Ishikawa (cell line): ENCODE data around the gene RYR2.

ENCODE experiments used
- CEBPB ChIP-seq: IDR thresholded peaks from 2 replicates; pipeline ENCODE4 v1.6.1; 2012
- CREB1 ChIP-seq: IDR thresholded peaks from 2 replicates; pipeline ENCODE4 v1.6.1; 2012; ENCODE audit warnings: low read depth
- EGR1 ChIP-seq: IDR thresholded peaks from 2 replicates; pipeline ENCODE4 v1.6.1; 2012
- EP300 ChIP-seq: IDR thresholded peaks from 2 replicates; pipeline ENCODE4 v1.6.1; 2012; ENCODE audit warnings: borderline replicate concordance
- FOXM1 ChIP-seq: IDR thresholded peaks from 2 replicates; pipeline ENCODE4 v1.6.1; 2012; ENCODE audit warnings: low read depth, borderline replicate concordance
- NFIC ChIP-seq: IDR thresholded peaks from 2 replicates; pipeline ENCODE4 v1.6.1; 2012
- RAD21 ChIP-seq: IDR thresholded peaks from 2 replicates; pipeline ENCODE4 v1.6.1; 2012; ENCODE audit warnings: low read depth
- REST ChIP-seq: IDR thresholded peaks from 2 replicates; pipeline ENCODE4 v1.6.1; 2012; ENCODE audit warnings: low read depth, mild to moderate bottlenecking
- TAF1 ChIP-seq: IDR thresholded peaks from 2 replicates; pipeline ENCODE4 v1.6.1; 2012; ENCODE audit warnings: low read depth, mild to moderate bottlenecking
- TCF12 ChIP-seq: IDR thresholded peaks from 2 replicates; pipeline ENCODE4 v1.6.1; 2012; ENCODE audit warnings: low read depth
- TEAD4 ChIP-seq: IDR thresholded peaks from 2 replicates; pipeline ENCODE4 v1.6.1; 2012
- YY1 ChIP-seq: IDR thresholded peaks from 2 replicates; pipeline ENCODE4 v1.6.1; 2012; ENCODE audit warnings: low read depth
- ZBTB7A ChIP-seq: IDR thresholded peaks from 2 replicates; pipeline ENCODE4 v1.6.1; 2012; ENCODE audit warnings: low read depth
- TF ChIP-seq, protein P1 (sequence below): IDR thresholded peaks from 2 replicates; pipeline ENCODE4 v1.6.1; 2012
- TF ChIP-seq, protein P2 (sequence below): IDR thresholded peaks from 2 replicates; pipeline ENCODE4 v1.6.1; 2012

The RYR2 gene

DNA sequence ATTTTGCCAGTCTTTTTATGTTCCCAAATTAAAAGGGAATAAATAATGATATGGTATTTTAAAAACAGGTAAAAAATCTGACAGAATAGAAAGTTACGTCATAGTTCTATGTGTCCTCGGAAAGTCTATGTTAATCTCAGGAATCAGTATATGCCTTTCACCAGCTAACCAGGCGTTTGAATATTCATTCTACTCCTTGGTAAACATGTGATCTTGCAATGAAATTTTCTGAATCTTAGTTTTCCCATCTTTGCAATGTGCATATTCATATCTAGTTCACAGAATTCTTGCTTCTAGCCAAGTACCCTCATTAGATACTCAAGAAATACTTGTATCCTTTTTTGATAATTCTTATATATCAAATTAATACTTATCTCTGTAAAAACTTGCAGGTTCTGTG is 669.3 kb downstream of the RYR2 start:
- no peak for TF ChIP-seq TCF12
- no peak for TF ChIP-seq EP300
- TF ChIP-seq, protein P1, sequence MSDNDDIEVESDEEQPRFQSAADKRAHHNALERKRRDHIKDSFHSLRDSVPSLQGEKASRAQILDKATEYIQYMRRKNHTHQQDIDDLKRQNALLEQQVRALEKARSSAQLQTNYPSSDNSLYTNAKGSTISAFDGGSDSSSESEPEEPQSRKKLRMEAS = no peak
- TF ChIP-seq ZBTB7A = no peak
- no peak for TF ChIP-seq FOXM1
- TF ChIP-seq CEBPB = no peak
- TF ChIP-seq REST = no peak
- TF ChIP-seq YY1 = no peak
- TF ChIP-seq NFIC = no peak
- TF ChIP-seq CREB1 = no peak
- TF ChIP-seq TEAD4 = no peak
- no peak for TF ChIP-seq TAF1
- TF ChIP-seq, protein P2, sequence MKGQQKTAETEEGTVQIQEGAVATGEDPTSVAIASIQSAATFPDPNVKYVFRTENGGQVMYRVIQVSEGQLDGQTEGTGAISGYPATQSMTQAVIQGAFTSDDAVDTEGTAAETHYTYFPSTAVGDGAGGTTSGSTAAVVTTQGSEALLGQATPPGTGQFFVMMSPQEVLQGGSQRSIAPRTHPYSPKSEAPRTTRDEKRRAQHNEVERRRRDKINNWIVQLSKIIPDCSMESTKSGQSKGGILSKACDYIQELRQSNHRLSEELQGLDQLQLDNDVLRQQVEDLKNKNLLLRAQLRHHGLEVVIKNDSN = no peak
- TF ChIP-seq EGR1 = no peak
- TF ChIP-seq RAD21 = no peak

DNA sequence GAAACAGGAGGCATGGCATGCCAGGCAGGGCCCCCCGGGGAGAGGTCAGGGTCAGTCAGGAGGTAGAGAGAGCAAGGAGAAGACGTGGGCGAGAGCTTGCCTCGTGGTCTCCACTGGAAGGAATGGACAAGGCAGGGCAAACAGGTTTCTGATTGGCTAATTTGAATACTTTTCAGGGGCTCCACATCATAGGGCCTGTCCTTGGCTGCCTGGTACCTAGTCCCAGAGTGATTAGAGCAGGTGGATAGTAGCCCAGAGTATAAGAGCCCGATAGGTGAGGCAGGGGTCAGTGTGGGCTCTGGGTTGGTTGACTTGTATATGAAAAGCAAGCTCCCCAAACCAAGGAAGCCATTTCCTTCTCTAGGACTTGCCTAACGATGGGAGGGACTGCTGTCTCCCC is 670.1 kb downstream of the RYR2 start:
- TF ChIP-seq CREB1 (no peak), EGR1 (no peak), EP300 (no peak), ZBTB7A (no peak), REST (no peak), CEBPB (no peak), FOXM1 (no peak), TEAD4 (no peak), TCF12 (no peak), NFIC (no peak), TAF1 (no peak), RAD21 (no peak), YY1 (no peak)
- TF ChIP-seq, protein P2 = no peak
- TF ChIP-seq, protein P1 = no peak

- TF ChIP-seq CEBPB = no peak
- no peak for TF ChIP-seq TCF12
- TF ChIP-seq, protein P2 = no peak
- no peak for TF ChIP-seq RAD21
Observed at GRCh38 chr1:237712586-237713157, 670.7 kb downstream of the RYR2 start.

DNA sequence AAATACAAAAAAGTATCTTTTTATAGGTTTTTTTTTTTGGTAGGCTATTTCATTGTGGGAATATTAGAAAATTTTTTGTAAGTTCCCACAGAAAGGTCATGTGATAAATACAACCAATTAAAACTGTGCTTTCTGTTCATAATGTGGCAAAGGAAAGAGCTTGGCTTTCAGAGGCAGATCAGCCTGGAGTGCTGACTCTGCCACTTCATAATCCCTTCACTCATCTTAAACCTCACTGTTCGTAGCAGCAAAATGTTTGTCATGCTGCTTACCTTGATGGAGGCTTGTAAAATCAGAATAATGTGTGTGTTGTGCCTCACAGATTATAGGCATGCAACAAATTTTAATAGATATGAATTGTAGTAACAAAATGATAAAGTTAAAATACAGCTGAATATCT is 671.9 kb downstream of the RYR2 start:
- TF ChIP-seq TCF12 (no peak), CEBPB (no peak), YY1 (no peak), CREB1 (no peak), NFIC (no peak), EP300 (no peak), ZBTB7A (no peak), EGR1 (no peak), RAD21 (no peak), REST (no peak), TEAD4 (no peak), FOXM1 (no peak), TAF1 (no peak)
- TF ChIP-seq, protein P1 = no peak
- TF ChIP-seq, protein P2 = no peak
